Effector CD8-positive, alpha-beta T cell (primary cell): ENCODE results near the gene CD47.

Experiments
- DNase-seq: peaks from one replicate; lab custom pipeline; 2025; lab: John Stamatoyannopoulos, UW

CD47 gene

GRCh38 chr3:108013141-108014055 is 77.4 kb downstream of the CD47 start:
- no peak for DNase-seq

- no peak for DNase-seq
Measured at GRCh38 chr3:108012304-108012703, 78.5 kb downstream of the CD47 start.

- no peak for DNase-seq
Measured at GRCh38 chr3:108011616-108012015, 79.2 kb downstream of the CD47 start.

GRCh38 chr3:108008931-108009639 is 81.7 kb downstream of the CD47 start:
- no peak for DNase-seq

GRCh38 chr3:108008106-108008505 is 82.7 kb downstream of the CD47 start:
- no peak for DNase-seq

GRCh38 chr3:108006881-108007331 is 83.9 kb downstream of the CD47 start:
- no peak for DNase-seq

GRCh38 chr3:108006077-108006771 is 84.6 kb downstream of the CD47 start:
- no peak for DNase-seq

- DNase-seq = no peak
Measured at GRCh38 chr3:108004647-108005046, 86.2 kb downstream of the CD47 start.

- no peak for DNase-seq
Measured at GRCh38 chr3:108001457-108001856, 89.4 kb downstream of the CD47 start.

- no peak for DNase-seq
Measured at GRCh38 chr3:107999215-107999775, 91.5 kb downstream of the CD47 start.

GRCh38 chr3:107997671-107998070 is 93.2 kb downstream of the CD47 start:
- no peak for DNase-seq

- no peak for DNase-seq
Measured at GRCh38 chr3:107995823-107996222, 95.0 kb downstream of the CD47 start.

GRCh38 chr3:107994956-107995715 is 95.7 kb downstream of the CD47 start:
- no peak for DNase-seq

- no peak for DNase-seq
Measured at GRCh38 chr3:107994181-107994580, 96.7 kb downstream of the CD47 start.

- no peak for DNase-seq
Measured at GRCh38 chr3:107993771-107994170, 97.1 kb downstream of the CD47 start.
